ENCODE results near the gene FGF13. TPM values are rescaled to one million over a fixed set of nuclear protein-coding genes. Genes with fewer than 3 reads are reported as not detected.

Gene FGF13
- total RNA-seq, 1 experiment from 2014 or later = 36.5 TPM

GRCh38 chrX:138692591-138692990, 18.9 kb downstream of the FGF13 start:
- H3K4me1 ChIP-seq (ENCODE audit: insufficient read depth, low read length, poor library complexity, severe bottlenecking) = peaks cover 3% of the 10 kb centered on the region
- intact Hi-C loops (cut with micrococcal nuclease; ENCODE audit: unreplicated experiment) = no loop called here
- no TSS peak for BruUV-seq (replicated peaks)
- DNase-seq (ENCODE audit: low spot score) = no peak
- ChIA-PET CTCF (no interaction called here), POLR2A (ENCODE audit: low non-redundant PET) (interaction anchor here (0.6 kb wide), 1 partner anchor 496 kb away, joined by 3 read pairs; no protein-coding TSS in a partner anchor)
- H3K27ac ChIP-seq (ENCODE audit: low read depth, low read length, poor library complexity, severe bottlenecking) = no peak overlapping the region
- TF ChIP-seq EZH2 (IDR thresholded peaks at IDR 0.05; ENCODE audit: borderline replicate concordance, low read depth, low read length, poor library complexity, severe bottlenecking) = no peak
- TF ChIP-seq, protein P1, sequence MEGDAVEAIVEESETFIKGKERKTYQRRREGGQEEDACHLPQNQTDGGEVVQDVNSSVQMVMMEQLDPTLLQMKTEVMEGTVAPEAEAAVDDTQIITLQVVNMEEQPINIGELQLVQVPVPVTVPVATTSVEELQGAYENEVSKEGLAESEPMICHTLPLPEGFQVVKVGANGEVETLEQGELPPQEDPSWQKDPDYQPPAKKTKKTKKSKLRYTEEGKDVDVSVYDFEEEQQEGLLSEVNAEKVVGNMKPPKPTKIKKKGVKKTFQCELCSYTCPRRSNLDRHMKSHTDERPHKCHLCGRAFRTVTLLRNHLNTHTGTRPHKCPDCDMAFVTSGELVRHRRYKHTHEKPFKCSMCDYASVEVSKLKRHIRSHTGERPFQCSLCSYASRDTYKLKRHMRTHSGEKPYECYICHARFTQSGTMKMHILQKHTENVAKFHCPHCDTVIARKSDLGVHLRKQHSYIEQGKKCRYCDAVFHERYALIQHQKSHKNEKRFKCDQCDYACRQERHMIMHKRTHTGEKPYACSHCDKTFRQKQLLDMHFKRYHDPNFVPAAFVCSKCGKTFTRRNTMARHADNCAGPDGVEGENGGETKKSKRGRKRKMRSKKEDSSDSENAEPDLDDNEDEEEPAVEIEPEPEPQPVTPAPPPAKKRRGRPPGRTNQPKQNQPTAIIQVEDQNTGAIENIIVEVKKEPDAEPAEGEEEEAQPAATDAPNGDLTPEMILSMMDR (conservative IDR thresholded peaks at IDR 0.05; ENCODE audit: low read depth, low read length) = no peak
- H3K4me3 ChIP-seq (ENCODE audit: low read depth, low read length, poor library complexity, severe bottlenecking) = no peak overlapping the region
- H3K27me3 ChIP-seq (replicated peaks; ENCODE audit: insufficient read depth, low read depth, low read length, poor library complexity) = no peaks in the 10 kb centered on the region
- no peaks in the 10 kb centered on the region for H3K9me3 ChIP-seq (ENCODE audit: low read depth, low read length, poor library complexity, severe bottlenecking)
- H3K36me3 ChIP-seq (ENCODE audit: insufficient read depth, low read length, poor library complexity, severe bottlenecking) = no peaks in the 10 kb centered on the region

GRCh38 chrX:138691186-138691585, 20.3 kb downstream of the FGF13 start:
- TF ChIP-seq, protein P1 (conservative IDR thresholded peaks at IDR 0.05; ENCODE audit: low read depth, low read length) = no peak
- TF ChIP-seq EZH2 (IDR thresholded peaks at IDR 0.05; ENCODE audit: borderline replicate concordance, low read depth, low read length, poor library complexity, severe bottlenecking) = no peak
- CTCF ChIA-PET = no interaction called here

DNA sequence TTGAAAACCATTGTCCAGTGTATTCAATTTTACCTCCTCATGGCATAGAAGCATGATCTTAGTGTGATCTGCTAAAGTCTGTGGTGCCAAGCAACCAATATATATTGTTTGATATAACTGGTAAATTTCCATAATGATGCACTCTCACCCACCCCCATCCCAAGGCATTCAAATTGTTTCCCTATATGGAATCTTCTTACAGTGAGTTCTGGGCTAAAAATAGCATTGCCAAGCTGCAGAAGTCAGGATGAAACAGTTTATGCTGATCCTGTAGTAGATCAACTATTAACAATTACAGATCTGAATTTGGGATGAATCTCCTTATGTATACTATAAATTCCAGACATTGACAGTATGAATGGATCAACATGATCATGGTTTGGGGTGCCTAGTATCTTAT, 20.9 kb downstream of the FGF13 start:
- H3K4me1 ChIP-seq (ENCODE audit: insufficient read depth, low read length, poor library complexity, severe bottlenecking) = peaks cover 3% of the 10 kb centered on the region
- no peaks in the 10 kb centered on the region for H3K36me3 ChIP-seq (ENCODE audit: insufficient read depth, low read length, poor library complexity, severe bottlenecking)
- H3K4me3 ChIP-seq (ENCODE audit: low read depth, low read length, poor library complexity, severe bottlenecking) = no peak overlapping the region
- intact Hi-C loops (cut with micrococcal nuclease; ENCODE audit: unreplicated experiment) = no loop called here
- no peak overlapping the region for H3K27ac ChIP-seq (ENCODE audit: low read depth, low read length, poor library complexity, severe bottlenecking)
- no peaks in the 10 kb centered on the region for H3K9me3 ChIP-seq (ENCODE audit: low read depth, low read length, poor library complexity, severe bottlenecking)
- POLR2A ChIA-PET (ENCODE audit: low non-redundant PET) = no interaction called here
- TF ChIP-seq, protein P1 (conservative IDR thresholded peaks at IDR 0.05; ENCODE audit: low read depth, low read length) = no peak
- TF ChIP-seq EZH2 (IDR thresholded peaks at IDR 0.05; ENCODE audit: borderline replicate concordance, low read depth, low read length, poor library complexity, severe bottlenecking) = no peak
- H3K27me3 ChIP-seq (replicated peaks; ENCODE audit: insufficient read depth, low read depth, low read length, poor library complexity) = no peaks in the 10 kb centered on the region
- no TSS peak for BruUV-seq (replicated peaks)
- CTCF ChIA-PET = no interaction called here
- peak; percentile 2 for DNase-seq (ENCODE audit: low spot score)

More at GRCh38 chrX:138691186-138691585, 20.3 kb downstream of the FGF13 start:
- Histone ChIP-seq H3K27me3 (replicated peaks; ENCODE audit: insufficient read depth, low read depth, low read length, poor library complexity) (no peaks in the 10 kb centered on the region), H3K36me3 (ENCODE audit: insufficient read depth, low read length, poor library complexity, severe bottlenecking) (no peaks in the 10 kb centered on the region), H3K4me3 (ENCODE audit: low read depth, low read length, poor library complexity, severe bottlenecking) (no peak overlapping the region), H3K4me1 (ENCODE audit: insufficient read depth, low read length, poor library complexity, severe bottlenecking) (peaks cover 3% of the 10 kb centered on the region), H3K9me3 (ENCODE audit: low read depth, low read length, poor library complexity, severe bottlenecking) (no peaks in the 10 kb centered on the region), H3K27ac (ENCODE audit: low read depth, low read length, poor library complexity, severe bottlenecking) (no peak overlapping the region)
- no TSS peak for BruUV-seq (replicated peaks)
- intact Hi-C loops (cut with micrococcal nuclease; ENCODE audit: unreplicated experiment) = no loop called here
- POLR2A ChIA-PET (ENCODE audit: low non-redundant PET) = no interaction called here
- DNase-seq (ENCODE audit: low spot score) = peak; percentile 0
